ENCODE results near the gene ATG101. TPM values are rescaled to one million over a fixed set of nuclear protein-coding genes. Genes with fewer than 3 reads are reported as not detected.

Gene ATG101
- total RNA-seq, 2 experiments from 2014 or later: 20.6 to 20.9 TPM

DNA sequence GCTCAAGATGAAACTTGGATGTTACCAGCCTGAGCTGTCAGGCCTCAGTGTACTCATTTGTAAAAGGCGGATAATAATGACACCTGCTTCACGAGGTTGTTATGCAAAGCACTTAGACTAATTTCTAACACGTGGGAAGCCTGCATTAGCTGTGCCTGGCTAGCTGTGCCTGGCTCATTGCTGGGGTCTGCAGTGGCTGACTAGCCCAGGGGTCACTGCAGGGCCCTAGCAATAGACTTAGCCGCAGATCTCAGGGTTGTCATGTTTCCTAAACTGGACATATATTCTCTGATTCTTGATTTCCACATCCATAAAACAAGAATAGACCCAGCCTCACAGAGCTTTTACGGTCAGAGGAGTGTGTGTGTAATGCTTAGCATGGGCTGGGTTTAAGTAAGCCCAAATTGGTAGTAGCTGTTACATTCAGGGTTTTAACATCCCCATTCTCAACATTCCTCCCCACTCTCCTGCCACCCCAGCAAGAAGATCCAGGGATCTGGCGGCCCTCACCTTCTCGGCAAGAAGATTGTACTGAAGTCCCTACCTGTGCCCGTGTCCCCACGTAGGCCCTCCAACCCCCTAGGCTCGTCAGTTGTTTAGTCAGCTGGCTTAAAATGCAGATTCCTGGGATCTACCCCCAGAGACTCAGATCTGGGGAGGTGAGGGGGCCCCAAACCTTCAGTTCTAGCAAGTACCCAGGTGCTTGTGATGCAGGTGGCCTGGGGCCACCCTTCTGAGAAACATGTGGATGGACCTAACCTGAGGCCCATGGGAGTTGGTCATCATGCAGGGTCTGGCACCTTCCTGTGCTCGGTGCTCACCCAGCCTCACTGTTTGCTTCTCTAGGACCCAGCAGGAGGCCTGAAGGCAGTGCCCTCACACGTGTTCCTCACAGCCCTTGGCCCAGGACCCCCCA lies 9.9 kb upstream of the ATG101 start:
- DNase-seq (no peak), ATAC-seq (ENCODE audit: poor library complexity) (no peak)
- intact Hi-C loops (cut with DNase I, micrococcal nuclease): no loop called here
- Mint-ChIP-seq H3K27me3 (no peaks in the 10 kb centered on the region), H3K36me3 (ENCODE audit: low read depth) (peaks cover 4% of the 10 kb centered on the region), H3K27ac (no peak overlapping the region), H3K9me3 (no peaks in the 10 kb centered on the region), H3K4me1 (ENCODE audit: low read depth) (no peaks in the 10 kb centered on the region), H3K4me3 (no peak overlapping the region)
- Histone ChIP-seq H3K27me3 (ENCODE audit: control insufficient read depth in 1 of 2, insufficient read depth in 2 of 2, low read length in 2 of 2) (no peaks in the 10 kb centered on the region), H3K36me3 (ENCODE audit: insufficient read depth, low read length) (peaks cover 10% of the 10 kb centered on the region), H3K4me3 (ENCODE audit: low read length) (no peak overlapping the region), H3K27ac (ENCODE audit: low read depth in 1 of 2, low read length in 2 of 2) (no peak overlapping the region), H3K9me3 (ENCODE audit: control insufficient read depth in 1 of 2, insufficient read depth in 1 of 2, low read length in 2 of 2) (no peaks in the 10 kb centered on the region), H3K4me1 (ENCODE audit: insufficient read depth, low read length) (no peaks in the 10 kb centered on the region)
- no peak for TF ChIP-seq CTCF (IDR thresholded peaks at IDR 0.05)
- CTCF ChIA-PET: interaction anchor here (1.1 to 1.2 kb wide), 2 partner anchors 9 to 34 kb away, joined by 3 to 9 read pairs; no protein-coding TSS in a partner anchor
- POLR2A ChIA-PET: interaction anchor here (1.6 to 2.0 kb wide), 2 partner anchors 9 to 10 kb away, joined by 5 read pairs; partner anchors contain the start of genes ATG101 and NR4A1

DNA sequence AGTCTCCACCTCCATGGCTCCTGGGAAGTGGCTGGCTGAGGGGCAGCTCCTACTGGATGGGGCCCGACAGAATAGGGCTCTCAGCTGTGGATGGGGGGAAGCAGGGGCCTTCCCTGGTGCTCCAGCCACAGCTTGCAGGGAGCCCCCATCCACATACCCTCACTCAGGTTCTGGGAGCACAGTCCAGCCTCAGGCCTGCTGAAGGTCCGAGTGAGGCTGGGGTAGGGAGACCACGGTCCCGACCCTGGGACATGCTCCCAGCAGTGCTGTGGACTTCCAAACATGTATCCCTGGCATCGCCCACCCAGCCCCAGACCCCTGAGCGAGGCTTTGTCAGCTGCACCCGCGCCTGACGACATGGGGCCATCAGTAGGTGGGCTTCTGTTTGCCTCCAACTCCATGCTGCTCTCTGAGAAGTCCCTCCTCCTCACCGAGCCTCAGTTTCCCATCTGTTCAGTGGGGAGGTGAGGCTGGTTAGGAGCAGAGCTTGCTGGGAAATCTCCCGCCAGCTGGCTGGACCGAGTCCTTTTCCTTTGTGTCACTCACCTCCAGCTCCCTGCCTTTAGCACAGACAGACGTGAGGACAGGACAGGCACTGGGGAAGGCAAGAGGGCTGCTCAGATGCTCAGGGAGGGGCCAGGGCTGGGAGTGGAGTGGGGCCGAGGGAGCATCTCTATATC lies 9.1 kb upstream of the ATG101 start:
- no peak for TF ChIP-seq CTCF (IDR thresholded peaks at IDR 0.05)
- Histone ChIP-seq H3K4me1 (ENCODE audit: insufficient read depth, low read length) (no peaks in the 10 kb centered on the region), H3K9me3 (ENCODE audit: control insufficient read depth in 1 of 2, insufficient read depth in 1 of 2, low read length in 2 of 2) (no peaks in the 10 kb centered on the region), H3K36me3 (ENCODE audit: insufficient read depth, low read length) (peaks cover 10% of the 10 kb centered on the region), H3K27ac (ENCODE audit: low read depth in 1 of 2, low read length in 2 of 2) (no peak overlapping the region), H3K27me3 (ENCODE audit: control insufficient read depth in 1 of 2, insufficient read depth in 2 of 2, low read length in 2 of 2) (no peaks in the 10 kb centered on the region), H3K4me3 (ENCODE audit: low read length) (no peak overlapping the region)
- ChIA-PET POLR2A (interaction anchor here (1.6 to 2.2 kb wide), 3 partner anchors 9 to 10 kb away, joined by 5 to 6 read pairs (median 5); partner anchors contain the start of genes ATG101 and NR4A1), CTCF (interaction anchor here (2.5 kb wide), 1 partner anchor 35 kb away, joined by 11 read pairs; no protein-coding TSS in a partner anchor)
- Mint-ChIP-seq H3K9me3 (no peaks in the 10 kb centered on the region), H3K4me1 (ENCODE audit: low read depth) (no peaks in the 10 kb centered on the region), H3K27me3 (no peaks in the 10 kb centered on the region), H3K36me3 (ENCODE audit: low read depth) (peaks cover 4% of the 10 kb centered on the region), H3K27ac (no peak overlapping the region), H3K4me3 (no peak overlapping the region)
- DNase-seq: no peak
- intact Hi-C loops (cut with DNase I, micrococcal nuclease): no loop called here
- no peak for ATAC-seq (ENCODE audit: poor library complexity)

DNA sequence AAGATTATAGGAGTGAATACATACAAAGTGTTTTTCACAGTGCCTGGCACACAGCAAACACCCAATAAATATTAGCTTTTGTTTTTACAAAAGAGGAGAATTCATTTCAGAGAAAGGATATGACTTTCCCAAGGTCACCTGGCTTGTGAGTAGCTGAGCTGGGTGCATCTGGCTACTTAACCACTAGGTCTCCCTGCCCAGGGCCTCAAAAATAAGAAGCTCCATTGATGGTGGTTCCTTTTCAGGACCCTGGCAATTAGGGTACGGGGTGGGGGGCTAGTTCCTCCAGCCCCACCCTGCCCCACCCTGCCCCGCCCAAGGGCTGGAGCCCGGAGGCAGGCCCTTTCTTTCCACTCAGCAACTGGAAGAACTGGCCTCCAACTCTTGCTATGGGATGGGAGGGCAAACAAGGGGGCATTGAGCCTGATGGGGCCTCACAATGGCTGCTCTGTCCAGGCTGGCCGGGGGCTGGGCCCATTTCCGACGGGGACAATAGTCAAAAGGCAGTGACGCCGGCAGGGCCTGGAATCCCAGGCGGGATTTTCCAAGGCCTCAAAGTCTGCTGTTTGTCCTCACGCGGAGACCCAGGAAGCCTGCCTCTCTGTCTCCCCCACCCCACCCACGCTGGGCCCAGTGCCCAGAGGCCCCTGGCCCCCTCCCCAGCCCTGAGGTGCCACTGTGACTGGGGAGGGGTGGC lies 8.2 kb upstream of the ATG101 start:
- Histone ChIP-seq H3K9me3 (ENCODE audit: control insufficient read depth in 1 of 2, insufficient read depth in 1 of 2, low read length in 2 of 2) (no peaks in the 10 kb centered on the region), H3K27me3 (ENCODE audit: control insufficient read depth in 1 of 2, insufficient read depth in 2 of 2, low read length in 2 of 2) (no peaks in the 10 kb centered on the region), H3K36me3 (ENCODE audit: insufficient read depth, low read length) (peaks cover 10% of the 10 kb centered on the region), H3K27ac (ENCODE audit: low read depth in 1 of 2, low read length in 2 of 2) (no peak overlapping the region), H3K4me3 (ENCODE audit: low read length) (no peak overlapping the region), H3K4me1 (ENCODE audit: insufficient read depth, low read length) (no peaks in the 10 kb centered on the region)
- intact Hi-C loops (cut with DNase I, micrococcal nuclease): no loop called here
- Mint-ChIP-seq H3K4me1 (ENCODE audit: low read depth) (no peaks in the 10 kb centered on the region), H3K27ac (no peak overlapping the region), H3K27me3 (no peaks in the 10 kb centered on the region), H3K9me3 (no peaks in the 10 kb centered on the region), H3K36me3 (ENCODE audit: low read depth) (peaks cover 4% of the 10 kb centered on the region), H3K4me3 (no peak overlapping the region)
- no peak for TF ChIP-seq CTCF (IDR thresholded peaks at IDR 0.05)
- ChIA-PET POLR2A (interaction anchor here (1.6 to 2.2 kb wide), 2 partner anchors 8 to 10 kb away, joined by 5 to 6 read pairs; partner anchors contain the start of genes ATG101 and NR4A1), CTCF (interaction anchor here (2.5 kb wide), 1 partner anchor 36 kb away, joined by 11 read pairs; no protein-coding TSS in a partner anchor)
- ATAC-seq (ENCODE audit: poor library complexity) (no peak), DNase-seq (no peak)

All from CD4-positive, alpha-beta T cell (primary cell).